Psoas muscle (tissue), 8 donors: ENCODE results near the gene SURF2. TPM values are rescaled to one million over a fixed set of nuclear protein-coding genes. Genes with fewer than 3 reads are reported as not detected.

Experiments used
- ATAC-seq, 4 donors: fragments of 200-7000 bp; cut with Tn5 transposase; one replicate each; pipeline ENCODE4 v1.9.1; 2020; ENCODE audit warnings: moderate library complexity in 3 of 4, mild to moderate bottlenecking in 2 of 4
- DNase-seq, 2 donors: peaks; one replicate each; pipeline ENCODE4 v3.0.0-alpha.2; 2020
- H3K27ac ChIP-seq: fragments of 200-600 bp; one replicate; pipeline ENCODE4 v1.8.0; 2022
- H3K27me3 ChIP-seq, 3 donors: fragments of 200-600 bp in 1 of 3; one replicate each; pipeline versions ENCODE4 v1.6.1 to v1.8.0; 2013 to 2022; ENCODE audit warnings: low read length in 2 of 3, mild to moderate bottlenecking in 2 of 3, moderate library complexity in 1 of 3; ENCODE audit not compliant: insufficient read depth in 3 of 3
- H3K36me3 ChIP-seq, 2 donors: fragments of 200-600 bp in 1 of 2; one replicate each; pipeline versions ENCODE4 v1.6.1 to v1.8.0; 2013 to 2022; ENCODE audit warnings: low read depth in 1 of 2, mild to moderate bottlenecking in 1 of 2, moderate library complexity in 1 of 2; ENCODE audit not compliant: insufficient read depth in 1 of 2
- H3K4me1 ChIP-seq: fragments of 200-600 bp; one replicate; pipeline ENCODE4 v1.8.0; 2022
- H3K4me3 ChIP-seq: fragments of 200-600 bp; one replicate; pipeline ENCODE4 v1.8.0; 2022; ENCODE audit warnings: mild to moderate bottlenecking
- H3K9me3 ChIP-seq: fragments of 200-600 bp; one replicate; pipeline ENCODE4 v1.8.0; 2022
- WGBS, 3 donors: extraction: QIAGEN DNeasy Blood & Tissue Kit; methylation state at CpG; one replicate each; pipeline versions ENCODE4 v1.1.6 to v1.1.7; 2013; 5-methylcytosine and 5-hydroxymethylcytosine counted together
- intact Hi-C, 2 donors: fragments of 100-400 bp; cut with DNase I; formaldehyde crosslinking; loops; one replicate each; pipeline versions ENCODE4 v1.11.0 to v1.14.2; 2022
- polyA plus RNA-seq, 3 donors: library from polyadenylated mRNA; stranded (reverse); fragments of 200-250 nt; gene quantifications; one replicate each; pipeline ENCODE4 v1.2.3, GENCODE V29; 2013
- total RNA-seq, 4 donors: library from RNA; stranded (reverse); fragmentation: NEBNext Ultra II Directional in 2 of 4; extraction: Animal tissue kit (Norgen Biotek cat#: 25700) in 2 of 4; gene quantifications; one replicate each; pipeline versions ENCODE4 v1.2.1 to v1.2.4, GENCODE V29; 2021 to 2023
- TF ChIP-seq, protein P1 (sequence below): fragments of 200-600 bp; IDR thresholded peaks from one replicate; pipeline ENCODE4 v1.8.0; 2022; ENCODE audit warnings: antibody characterized with exemption
- donor health status: healthy with polysubstance abuse.
- donor health status: DM: no; HTN: no; CAD: no; lungs with moderate emphysema.
- donor health status: Bipolar disorder and iron deficiency.
- donor health status: healthy.
- donor health status: DM: yes; HTN: yes; CAD: no.
- donor health status: DM: no; HTN: no; CAD: no.
- donor health status: DM: no; HTN: no; CAD: no.
- donor health status: DM: yes; HTN: yes; CAD: no.

Gene SURF2
- total and polyA plus RNA-seq, 7 donors: 10.9 to 50.6 (median 13.8) TPM

- Histone ChIP-seq H3K27ac (no peak overlapping the region), H3K9me3 (no peaks in the 10 kb centered on the region), H3K4me3 (no peak overlapping the region), H3K27me3 (no peaks in the 10 kb centered on the region), H3K4me1 (no peaks in the 10 kb centered on the region), H3K36me3 (no peaks in the 10 kb centered on the region)
- TF ChIP-seq, protein P1, sequence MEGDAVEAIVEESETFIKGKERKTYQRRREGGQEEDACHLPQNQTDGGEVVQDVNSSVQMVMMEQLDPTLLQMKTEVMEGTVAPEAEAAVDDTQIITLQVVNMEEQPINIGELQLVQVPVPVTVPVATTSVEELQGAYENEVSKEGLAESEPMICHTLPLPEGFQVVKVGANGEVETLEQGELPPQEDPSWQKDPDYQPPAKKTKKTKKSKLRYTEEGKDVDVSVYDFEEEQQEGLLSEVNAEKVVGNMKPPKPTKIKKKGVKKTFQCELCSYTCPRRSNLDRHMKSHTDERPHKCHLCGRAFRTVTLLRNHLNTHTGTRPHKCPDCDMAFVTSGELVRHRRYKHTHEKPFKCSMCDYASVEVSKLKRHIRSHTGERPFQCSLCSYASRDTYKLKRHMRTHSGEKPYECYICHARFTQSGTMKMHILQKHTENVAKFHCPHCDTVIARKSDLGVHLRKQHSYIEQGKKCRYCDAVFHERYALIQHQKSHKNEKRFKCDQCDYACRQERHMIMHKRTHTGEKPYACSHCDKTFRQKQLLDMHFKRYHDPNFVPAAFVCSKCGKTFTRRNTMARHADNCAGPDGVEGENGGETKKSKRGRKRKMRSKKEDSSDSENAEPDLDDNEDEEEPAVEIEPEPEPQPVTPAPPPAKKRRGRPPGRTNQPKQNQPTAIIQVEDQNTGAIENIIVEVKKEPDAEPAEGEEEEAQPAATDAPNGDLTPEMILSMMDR: no peak
- DNase-seq (no peak), ATAC-seq (no peak)
- 69 to 77% (median 76%) methylated on average over 13 of the region's 13 CpGs for WGBS, 3 donors
- intact Hi-C loops: no loop called here
Measured at GRCh38 chr9:133320421-133320881, 35.9 kb upstream of the SURF2 start.

DNA sequence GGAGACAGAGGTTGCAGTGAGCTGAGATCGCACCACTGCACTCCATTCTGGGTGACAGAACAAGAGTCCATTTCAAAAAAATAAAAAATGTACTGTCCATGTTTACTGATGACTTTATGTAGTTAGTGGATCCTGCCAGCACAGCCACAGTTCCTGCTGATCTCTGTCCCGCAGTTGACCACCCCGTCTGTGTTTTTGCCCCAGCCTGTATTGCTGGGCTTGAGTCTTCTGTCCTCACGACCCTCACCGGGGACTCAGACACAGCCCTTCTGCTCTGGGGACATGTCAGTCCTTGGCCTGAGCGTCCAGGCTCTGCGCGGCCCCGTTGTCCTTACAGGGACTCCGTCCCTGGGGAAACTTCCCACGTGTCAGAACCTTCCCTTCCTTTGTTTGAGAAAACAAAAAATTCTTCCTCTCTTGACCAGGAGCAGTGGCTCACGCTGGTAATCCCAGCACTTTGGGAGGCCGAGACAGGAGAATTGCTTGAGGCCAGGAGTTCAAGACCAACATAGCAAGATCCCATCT is 34.9 kb upstream of the SURF2 start:
- H3K27ac ChIP-seq: no peak overlapping the region
- intact Hi-C loops: no loop called here
- H3K27me3 ChIP-seq: no peaks in the 10 kb centered on the region
- H3K4me3 ChIP-seq: no peak overlapping the region
- WGBS, 3 donors: 69 to 77% (median 75%) methylated on average over 13 of the region's 13 CpGs
- no peak for ATAC-seq
- H3K36me3 ChIP-seq: no peaks in the 10 kb centered on the region
- no peaks in the 10 kb centered on the region for H3K4me1 ChIP-seq
- no peaks in the 10 kb centered on the region for H3K9me3 ChIP-seq
- no peak for DNase-seq
- TF ChIP-seq, protein P1: no peak

DNA sequence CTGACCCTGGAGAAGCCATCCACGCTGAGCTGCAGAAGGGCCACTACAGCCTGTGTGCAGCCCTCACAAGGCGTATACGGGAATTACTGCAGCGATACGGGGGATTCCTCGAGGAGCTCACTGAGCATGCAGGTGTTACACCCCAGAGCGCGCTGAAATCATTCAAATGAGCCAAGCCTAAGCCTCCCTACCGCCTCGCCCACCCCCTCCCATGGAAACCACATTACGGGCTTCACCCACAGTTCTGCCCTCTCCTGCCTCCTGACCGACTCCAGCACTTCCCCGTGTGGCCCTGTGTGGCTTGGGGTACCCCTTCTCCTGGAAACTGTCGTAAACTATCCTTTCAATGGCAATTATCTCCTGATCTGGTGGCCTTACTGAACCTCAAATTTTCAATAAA is 33.6 kb upstream of the SURF2 start:
- H3K27ac ChIP-seq: no peak overlapping the region
- WGBS, 3 donors: 76 to 83% (median 78%) methylated on average over 14 of the region's 14 CpGs
- no peak overlapping the region for H3K4me3 ChIP-seq
- no peaks in the 10 kb centered on the region for H3K27me3 ChIP-seq
- TF ChIP-seq, protein P1: no peak
- no peaks in the 10 kb centered on the region for H3K9me3 ChIP-seq
- H3K4me1 ChIP-seq: no peaks in the 10 kb centered on the region
- DNase-seq (no peak), ATAC-seq (no peak)
- intact Hi-C loops: no loop called here
- no peaks in the 10 kb centered on the region for H3K36me3 ChIP-seq

DNA sequence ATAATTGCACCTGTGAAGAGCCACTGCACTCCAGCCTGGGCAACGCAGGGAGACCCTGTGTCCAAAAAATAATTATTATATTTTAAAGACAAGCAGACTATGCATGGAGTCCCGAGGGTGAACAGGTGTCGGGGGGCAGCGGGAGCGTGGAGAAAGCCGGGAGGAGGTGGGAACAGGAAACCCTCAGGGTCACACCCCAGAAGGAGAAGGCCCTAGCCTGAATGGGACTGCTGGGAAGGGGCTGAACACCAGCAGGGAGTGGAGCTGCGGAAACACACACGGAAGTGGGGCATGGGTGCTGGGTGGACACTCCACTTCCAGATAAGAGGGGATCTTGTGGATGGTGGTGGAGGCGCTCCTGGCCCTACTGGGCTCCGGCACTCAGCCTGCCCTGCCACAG is 33.1 kb upstream of the SURF2 start:
- Histone ChIP-seq H3K36me3 (no peaks in the 10 kb centered on the region), H3K4me1 (no peaks in the 10 kb centered on the region), H3K27me3 (no peaks in the 10 kb centered on the region), H3K9me3 (no peaks in the 10 kb centered on the region), H3K4me3 (no peak overlapping the region), H3K27ac (no peak overlapping the region)
- intact Hi-C loops: no loop called here
- ATAC-seq: no peak
- 65 to 75% (median 66%) methylated on average over 10 of the region's 10 CpGs for WGBS, 3 donors
- no peak for DNase-seq
- TF ChIP-seq, protein P1: no peak
